GM13976 (cell line): ENCODE results near the gene CTSA.

Source experiments
- DNase-seq: peaks from one replicate; pipeline ENCODE4 v3.0.0; 2012; ENCODE audit warnings: low spot score
- CTCF ChIP-seq: IDR thresholded peaks from 2 replicates; pipeline ENCODE4 v1.5.1; 2012; ENCODE audit warnings: borderline replicate concordance, mild to moderate bottlenecking; ENCODE audit not compliant: insufficient read depth; ENCODE audit errors: extremely low read depth, missing control alignments, control extremely low read depth
- in situ Hi-C: fragments of 300-500 bp; cut with MboI; formaldehyde crosslinking; loops from one replicate; pipeline ENCODE4 v1.12.0; 2022; ENCODE audit warnings: low sequenced_read_pairs, mixed read lengths, inconsistent platforms; ENCODE audit not compliant: unreplicated experiment

Gene CTSA

GRCh38 chr20:45880988-45881788 lies 9.9 kb upstream of the CTSA start, which contains the start of gene ZSWIM1:
Gene ZSWIM1, plus strand, starts transcription at chr20:45881227. Its CDS starts 1,366 bp downstream, at chr20:45882593.
- in situ Hi-C loops, result no loop called here
- no peak for TF ChIP-seq CTCF
- peak; percentile 98 for DNase-seq

- no peak for TF ChIP-seq CTCF
- no peak for DNase-seq
- in situ Hi-C loops, result no loop called here
Measured at GRCh38 chr20:45882469-45883099, 8.6 kb upstream of the CTSA start.

GRCh38 chr20:45883100-45883469 lies 8.1 kb upstream of the CTSA start:
- in situ Hi-C loops, result no loop called here
- TF ChIP-seq CTCF, result no peak
- no peak for DNase-seq

- no peak for TF ChIP-seq CTCF
- in situ Hi-C loops, result no loop called here
- DNase-seq, result no peak
Measured at GRCh38 chr20:45886590-45887345, 4.4 kb upstream of the CTSA start.

- in situ Hi-C loops, result no loop called here
- no peak for DNase-seq
- TF ChIP-seq CTCF, result no peak
Measured at GRCh38 chr20:45887346-45887715, 3.8 kb upstream of the CTSA start, which contains the start of gene SPATA25. Gene SPATA25, minus strand, starts transcription at chr20:45887622. Its CDS starts 32 bp downstream, at chr20:45887590.

GRCh38 chr20:45888681-45889080 lies 2.5 kb upstream of the CTSA start:
- TF ChIP-seq CTCF, result no peak
- in situ Hi-C loops, result no loop called here
- no peak for DNase-seq
